Activated CD4-positive, alpha-beta T cell treated with anti-CD3 and anti-CD28 coated beads, Interleukin-2, amount 50 U/mL, for 1 hour (primary cell): ENCODE results near the gene PRMT6.

ENCODE experiments used
- DNase-seq: peaks from one replicate; pipeline ENCODE4 v3.0.0-alpha.2; 2020

The PRMT6 gene

DNA sequence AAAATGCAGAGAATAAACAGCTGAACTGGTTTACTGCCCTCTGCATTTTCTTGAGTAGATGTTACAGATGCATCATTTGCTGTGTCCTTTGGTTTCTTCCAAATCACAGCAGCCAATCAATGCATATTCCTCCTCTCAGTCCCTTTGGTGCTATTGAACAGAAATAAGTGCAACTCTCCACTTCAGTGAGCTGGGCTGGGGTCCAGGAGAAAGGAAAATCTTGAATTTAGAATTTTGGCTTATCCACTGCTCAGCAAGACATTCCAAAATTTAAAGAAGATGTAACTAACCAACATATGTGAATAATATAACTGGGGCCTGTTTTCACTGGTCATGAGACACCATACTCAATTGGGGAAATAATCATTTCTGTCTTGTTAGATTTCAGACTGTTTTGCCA, 39.2 kb downstream of the PRMT6 start:
- DNase-seq, result no peak

DNA sequence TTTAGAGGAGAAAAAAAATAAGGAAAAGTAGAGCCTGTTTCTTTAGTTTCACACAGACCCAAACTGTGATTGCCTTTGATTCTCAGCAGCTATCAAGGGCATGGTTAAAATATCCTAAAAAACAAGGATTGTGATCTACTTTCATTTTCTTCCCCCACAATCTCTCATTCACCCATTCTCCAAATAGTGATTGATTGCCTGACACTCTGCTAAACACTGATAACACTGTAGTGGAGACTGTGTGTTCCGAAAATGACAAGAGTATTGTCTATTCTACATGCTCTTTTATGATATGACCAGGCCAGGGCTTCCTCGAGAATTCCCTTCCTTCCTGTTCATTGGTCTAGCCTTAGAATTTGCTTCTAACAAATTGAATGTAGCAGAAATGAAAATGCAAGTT, 40.2 kb downstream of the PRMT6 start:
- no peak for DNase-seq

DNA sequence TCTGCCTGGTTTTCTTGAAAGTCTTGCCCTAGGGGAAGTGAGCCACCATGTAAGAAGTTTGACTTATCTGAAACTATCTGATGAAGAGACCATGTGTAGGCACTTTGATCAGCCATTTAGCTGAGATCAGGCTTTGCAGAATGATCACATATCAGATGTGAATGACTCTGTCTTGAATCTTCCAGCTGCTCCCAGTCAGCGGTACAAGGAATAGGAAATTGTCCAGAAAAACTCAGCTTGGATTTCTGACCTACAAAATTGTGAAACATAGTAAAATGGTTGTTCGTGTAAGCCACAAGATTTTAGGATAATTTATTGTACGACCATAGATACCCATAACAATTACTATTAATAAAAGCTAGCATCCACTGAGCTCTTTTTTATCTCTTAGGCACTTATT, 42.5 kb downstream of the PRMT6 start:
- no peak for DNase-seq

DNA sequence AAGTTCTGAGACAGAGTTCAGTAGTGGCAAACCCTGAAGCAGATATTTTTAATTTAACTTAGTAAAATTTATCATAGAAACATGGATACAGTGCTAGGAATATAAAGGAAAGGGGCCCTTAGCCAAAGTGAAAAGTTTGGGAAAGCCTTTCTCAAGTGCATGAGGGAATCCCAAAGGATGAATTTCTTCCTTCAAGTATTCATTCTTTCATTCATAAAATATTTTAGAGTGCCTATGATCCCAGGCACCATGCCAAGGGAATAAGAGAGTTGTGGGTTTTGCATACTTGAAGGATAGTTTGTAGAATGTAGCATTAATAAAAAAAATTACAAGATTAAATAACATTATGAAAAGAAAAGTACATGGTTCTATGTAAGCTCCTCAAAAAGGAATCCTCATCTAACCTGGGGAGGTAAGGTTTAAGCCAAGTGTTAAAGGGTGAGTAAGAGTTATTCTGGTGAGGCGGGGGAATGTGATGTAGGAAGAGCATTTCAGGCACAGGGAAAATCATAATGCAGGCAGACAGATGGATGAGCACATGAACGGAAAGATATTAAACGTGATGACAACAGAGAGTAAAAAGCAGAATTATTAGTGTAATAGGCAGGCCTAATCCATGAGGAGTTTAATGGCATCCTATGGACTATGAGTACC, 44.0 kb downstream of the PRMT6 start:
- no peak for DNase-seq

DNA sequence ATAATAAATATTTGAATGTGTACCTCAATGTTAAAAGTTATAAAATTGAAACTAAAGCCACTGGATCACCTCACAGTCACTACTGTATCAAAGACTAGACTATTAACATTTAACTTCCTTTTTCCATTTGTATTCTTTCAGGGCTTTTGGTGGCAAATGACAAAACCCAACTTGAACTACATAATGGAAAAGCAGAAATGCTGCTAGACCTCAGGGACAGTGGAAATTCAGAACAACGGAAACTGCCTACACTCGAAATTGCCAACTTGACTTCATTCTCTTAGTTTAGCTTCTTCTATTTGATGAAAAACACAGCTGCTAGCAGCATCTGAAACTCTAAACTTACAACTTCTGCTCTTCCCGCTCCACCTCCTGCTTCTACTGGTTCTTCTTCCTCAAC, 49.4 kb downstream of the PRMT6 start:
- DNase-seq, result no peak
